ENCODE measurements around the gene MPPED2. TPM values are rescaled to one million over a fixed set of nuclear protein-coding genes. Genes with fewer than 3 reads are reported as not detected.

Gene MPPED2
- total RNA-seq, 1 donor from 2014 or later, result 179 TPM

DNA sequence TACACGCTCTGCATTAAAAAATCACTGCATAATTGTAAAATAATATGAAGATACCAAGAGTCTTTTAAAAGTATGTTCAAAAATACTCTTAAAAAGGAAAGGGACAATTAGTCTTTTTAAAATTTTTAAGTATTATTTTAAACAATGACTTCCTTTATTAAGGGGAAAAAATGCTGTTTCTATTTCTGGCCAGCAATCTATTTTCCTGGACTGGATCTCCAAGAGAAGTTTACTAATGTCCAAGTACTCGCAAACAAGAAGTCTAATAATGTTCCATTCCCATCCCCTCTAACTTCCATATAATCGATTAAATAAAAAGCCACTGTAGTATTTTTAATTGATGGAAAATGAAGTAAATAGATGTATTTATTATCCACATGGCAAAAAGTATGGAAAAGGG lies 123.7 kb downstream of the MPPED2 start:
- no peak for DNase-seq (ENCODE audit: low spot score in 2 of 2, unreplicated experiment in 2 of 2)
- Mint-ChIP-seq H3K27ac (peak overlapping the region; percentile 64), H3K36me3 (peaks cover 22% of the 10 kb centered on the region), H3K27me3 (ENCODE audit: low read depth) (no peaks in the 10 kb centered on the region), H3K4me3 (no peak overlapping the region), H3K9me3 (no peaks in the 10 kb centered on the region), H3K4me1 (peaks cover 39% of the 10 kb centered on the region)
- TF ChIP-seq, protein P1, sequence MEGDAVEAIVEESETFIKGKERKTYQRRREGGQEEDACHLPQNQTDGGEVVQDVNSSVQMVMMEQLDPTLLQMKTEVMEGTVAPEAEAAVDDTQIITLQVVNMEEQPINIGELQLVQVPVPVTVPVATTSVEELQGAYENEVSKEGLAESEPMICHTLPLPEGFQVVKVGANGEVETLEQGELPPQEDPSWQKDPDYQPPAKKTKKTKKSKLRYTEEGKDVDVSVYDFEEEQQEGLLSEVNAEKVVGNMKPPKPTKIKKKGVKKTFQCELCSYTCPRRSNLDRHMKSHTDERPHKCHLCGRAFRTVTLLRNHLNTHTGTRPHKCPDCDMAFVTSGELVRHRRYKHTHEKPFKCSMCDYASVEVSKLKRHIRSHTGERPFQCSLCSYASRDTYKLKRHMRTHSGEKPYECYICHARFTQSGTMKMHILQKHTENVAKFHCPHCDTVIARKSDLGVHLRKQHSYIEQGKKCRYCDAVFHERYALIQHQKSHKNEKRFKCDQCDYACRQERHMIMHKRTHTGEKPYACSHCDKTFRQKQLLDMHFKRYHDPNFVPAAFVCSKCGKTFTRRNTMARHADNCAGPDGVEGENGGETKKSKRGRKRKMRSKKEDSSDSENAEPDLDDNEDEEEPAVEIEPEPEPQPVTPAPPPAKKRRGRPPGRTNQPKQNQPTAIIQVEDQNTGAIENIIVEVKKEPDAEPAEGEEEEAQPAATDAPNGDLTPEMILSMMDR (IDR thresholded peaks at IDR 0.05; ENCODE audit: unreplicated experiment), result no peak

DNA sequence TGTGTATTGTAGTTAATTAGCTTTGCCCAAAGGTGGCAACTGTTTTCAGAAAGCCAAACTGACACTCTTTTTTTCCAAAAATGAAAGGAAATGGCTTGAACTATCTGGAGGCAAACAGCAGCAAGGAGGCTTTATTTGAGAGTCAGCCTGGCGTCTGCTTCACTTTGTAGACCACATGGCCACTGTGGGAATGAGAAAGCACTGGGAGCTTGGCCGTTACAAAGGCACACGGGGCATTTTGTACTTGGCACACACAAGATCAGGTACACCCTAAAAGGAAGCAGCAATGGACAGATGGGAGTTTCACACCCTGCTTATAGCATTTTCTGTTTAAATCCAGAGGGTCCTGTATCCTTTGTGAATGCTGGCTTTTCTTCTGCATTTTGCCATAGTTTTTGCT lies 126.3 kb downstream of the MPPED2 start:
- Mint-ChIP-seq H3K4me1 (peaks cover 47% of the 10 kb centered on the region), H3K4me3 (no peak overlapping the region), H3K36me3 (peaks cover 19% of the 10 kb centered on the region), H3K9me3 (no peaks in the 10 kb centered on the region), H3K27me3 (ENCODE audit: low read depth) (no peaks in the 10 kb centered on the region), H3K27ac (no peak overlapping the region)
- TF ChIP-seq, protein P1 (IDR thresholded peaks at IDR 0.05; ENCODE audit: unreplicated experiment), result no peak
- DNase-seq (ENCODE audit: low spot score in 2 of 2, unreplicated experiment in 2 of 2), result no peak

GRCh38 chr11:30459306-30459705 lies 126.8 kb downstream of the MPPED2 start:
- H3K4me3 Mint-ChIP-seq, result no peak overlapping the region
- H3K36me3 Mint-ChIP-seq, result peaks cover 21% of the 10 kb centered on the region
- H3K27me3 Mint-ChIP-seq (ENCODE audit: low read depth), result no peaks in the 10 kb centered on the region
- TF ChIP-seq, protein P1 (IDR thresholded peaks at IDR 0.05; ENCODE audit: unreplicated experiment), result no peak
- H3K27ac Mint-ChIP-seq, result no peak overlapping the region
- peaks cover 52% of the 10 kb centered on the region for H3K4me1 Mint-ChIP-seq
- no peak for DNase-seq (ENCODE audit: low spot score in 2 of 2, unreplicated experiment in 2 of 2)
- no peaks in the 10 kb centered on the region for H3K9me3 Mint-ChIP-seq

GRCh38 chr11:30458541-30458940 lies 127.6 kb downstream of the MPPED2 start:
- Mint-ChIP-seq H3K27ac (no peak overlapping the region), H3K9me3 (no peaks in the 10 kb centered on the region), H3K4me1 (peaks cover 60% of the 10 kb centered on the region), H3K4me3 (no peak overlapping the region), H3K27me3 (ENCODE audit: low read depth) (no peaks in the 10 kb centered on the region), H3K36me3 (peaks cover 23% of the 10 kb centered on the region)
- no peak for DNase-seq (ENCODE audit: low spot score in 2 of 2, unreplicated experiment in 2 of 2)
- TF ChIP-seq, protein P1 (IDR thresholded peaks at IDR 0.05; ENCODE audit: unreplicated experiment), result no peak

- Mint-ChIP-seq H3K27me3 (ENCODE audit: low read depth) (no peaks in the 10 kb centered on the region), H3K4me3 (no peak overlapping the region), H3K9me3 (no peaks in the 10 kb centered on the region), H3K36me3 (peaks cover 28% of the 10 kb centered on the region), H3K4me1 (peaks cover 59% of the 10 kb centered on the region), H3K27ac (no peak overlapping the region)
- no peak for DNase-seq (ENCODE audit: low spot score in 2 of 2, unreplicated experiment in 2 of 2)
- TF ChIP-seq, protein P1 (IDR thresholded peaks at IDR 0.05; ENCODE audit: unreplicated experiment), result no peak
These were observed 129.1 kb downstream of the MPPED2 start for GRCh38 chr11:30457087-30457486.

GRCh38 chr11:30455025-30455424 lies 131.1 kb downstream of the MPPED2 start:
- Mint-ChIP-seq H3K9me3 (no peaks in the 10 kb centered on the region), H3K4me1 (peaks cover 62% of the 10 kb centered on the region), H3K27ac (peak overlapping the region; percentile 43), H3K4me3 (no peak overlapping the region), H3K36me3 (peaks cover 24% of the 10 kb centered on the region), H3K27me3 (ENCODE audit: low read depth) (no peaks in the 10 kb centered on the region)
- no peak for DNase-seq (ENCODE audit: low spot score in 2 of 2, unreplicated experiment in 2 of 2)
- TF ChIP-seq, protein P1 (IDR thresholded peaks at IDR 0.05; ENCODE audit: unreplicated experiment), result no peak

Data from mesothelial cell of epicardium (in vitro differentiated cells).